ENCODE data around the gene KMT5B.

KMT5B gene

DNA sequence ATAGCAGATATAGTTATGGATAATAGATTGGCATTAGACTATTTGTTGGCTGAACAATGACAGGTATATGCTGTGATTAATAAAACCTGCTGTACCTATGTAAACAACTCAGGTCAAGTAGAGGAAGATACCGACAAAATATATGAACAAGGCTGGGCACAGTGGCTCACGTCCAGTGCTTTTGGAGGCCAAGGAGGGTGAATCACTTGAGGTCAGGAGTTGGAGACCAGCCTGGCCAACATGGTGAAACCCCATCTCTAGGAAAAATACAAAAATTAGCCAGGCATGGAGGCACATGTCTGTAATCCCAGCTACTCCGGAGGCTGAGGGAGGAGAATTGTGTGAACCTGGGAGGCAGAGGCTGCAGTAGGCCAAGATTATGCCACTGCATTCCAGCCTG is 77.9 kb downstream of the KMT5B start:
- no peaks in the 10 kb centered on the region for H3K9me3 ChIP-seq (ENCODE audit: control insufficient read depth in 2 of 2, low read length in 2 of 2)
- H3K4me3 ChIP-seq (ENCODE audit: low read length in 2 of 2), result no peak overlapping the region
- H3K27ac ChIP-seq (ENCODE audit: low read length), result no peak overlapping the region
- no peaks in the 10 kb centered on the region for H3K27me3 ChIP-seq (ENCODE audit: control insufficient read depth in 1 of 2, insufficient read depth in 2 of 2, low read length in 2 of 2)
- H3K36me3 ChIP-seq (ENCODE audit: control insufficient read depth in 2 of 2, insufficient read depth in 2 of 2, low read length in 2 of 2), result no peaks in the 10 kb centered on the region
- H3K4me1 ChIP-seq (ENCODE audit: control insufficient read depth, insufficient read depth, low read length), result no peaks in the 10 kb centered on the region
- no peak overlapping the region for H3K9ac ChIP-seq (ENCODE audit: low read length in 2 of 2)

DNA sequence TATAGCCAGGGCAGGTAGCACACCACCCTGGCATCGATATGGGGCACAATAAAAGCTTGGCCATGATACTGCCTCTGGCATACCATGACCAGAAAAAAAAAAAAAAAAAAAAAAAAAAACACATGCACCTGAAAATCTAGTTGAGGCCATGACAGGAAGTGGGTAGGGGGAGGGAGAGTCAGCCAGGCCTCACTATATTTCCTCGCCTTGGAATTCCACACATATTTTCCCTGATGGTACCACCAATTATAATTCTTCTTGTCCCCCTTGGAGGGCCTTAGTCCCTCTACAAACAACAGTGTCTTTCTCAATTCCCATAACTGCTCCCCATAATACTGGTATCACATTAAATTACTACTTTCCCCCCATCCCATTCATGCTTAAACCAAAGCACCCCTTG is 79.3 kb downstream of the KMT5B start:
- Histone ChIP-seq H3K36me3 (ENCODE audit: control insufficient read depth in 2 of 2, insufficient read depth in 2 of 2, low read length in 2 of 2) (no peaks in the 10 kb centered on the region), H3K27me3 (ENCODE audit: control insufficient read depth in 1 of 2, insufficient read depth in 2 of 2, low read length in 2 of 2) (no peaks in the 10 kb centered on the region), H3K27ac (ENCODE audit: low read length) (no peak overlapping the region)

DNA sequence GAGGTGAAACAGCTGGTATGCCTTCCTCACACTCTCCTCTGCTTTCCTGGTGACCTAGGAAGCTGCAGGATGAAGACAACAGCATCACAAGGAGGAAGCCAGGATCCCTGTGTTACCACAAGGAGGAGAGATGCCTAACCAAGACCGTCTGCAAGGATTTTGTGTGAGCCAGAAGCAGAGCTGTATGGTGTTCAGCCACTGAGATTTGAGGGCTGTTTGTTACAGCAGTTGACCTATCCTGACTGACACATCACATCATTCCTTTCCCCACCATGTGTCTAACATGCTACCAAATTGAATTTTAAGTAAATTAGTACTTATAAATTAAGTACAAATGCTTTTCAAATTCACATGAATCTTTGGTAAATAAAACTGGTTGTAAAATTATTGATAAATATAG is 83.0 kb downstream of the KMT5B start:
- peaks cover 19% of the 10 kb centered on the region for H3K4me1 ChIP-seq (ENCODE audit: control insufficient read depth, insufficient read depth, low read length)
- H3K9me3 ChIP-seq (ENCODE audit: control insufficient read depth in 2 of 2, low read length in 2 of 2), result no peaks in the 10 kb centered on the region
- no peak overlapping the region for H3K9ac ChIP-seq (ENCODE audit: low read length in 2 of 2)
- no peak overlapping the region for H3K27ac ChIP-seq (ENCODE audit: low read length)
- H3K27me3 ChIP-seq (ENCODE audit: control insufficient read depth in 1 of 2, insufficient read depth in 2 of 2, low read length in 2 of 2), result no peaks in the 10 kb centered on the region
- no peak overlapping the region for H3K4me3 ChIP-seq (ENCODE audit: low read length in 2 of 2)
- no peaks in the 10 kb centered on the region for H3K36me3 ChIP-seq (ENCODE audit: control insufficient read depth in 2 of 2, insufficient read depth in 2 of 2, low read length in 2 of 2)

More for the DNA sequence above, 79.3 kb downstream of the KMT5B start:
- H3K9me3 ChIP-seq (ENCODE audit: control insufficient read depth in 2 of 2, low read length in 2 of 2), result no peaks in the 10 kb centered on the region
- H3K4me1 ChIP-seq (ENCODE audit: control insufficient read depth, insufficient read depth, low read length), result peaks cover 5% of the 10 kb centered on the region
- H3K4me3 ChIP-seq (ENCODE audit: low read length in 2 of 2), result no peak overlapping the region
- no peak overlapping the region for H3K9ac ChIP-seq (ENCODE audit: low read length in 2 of 2)

DNA sequence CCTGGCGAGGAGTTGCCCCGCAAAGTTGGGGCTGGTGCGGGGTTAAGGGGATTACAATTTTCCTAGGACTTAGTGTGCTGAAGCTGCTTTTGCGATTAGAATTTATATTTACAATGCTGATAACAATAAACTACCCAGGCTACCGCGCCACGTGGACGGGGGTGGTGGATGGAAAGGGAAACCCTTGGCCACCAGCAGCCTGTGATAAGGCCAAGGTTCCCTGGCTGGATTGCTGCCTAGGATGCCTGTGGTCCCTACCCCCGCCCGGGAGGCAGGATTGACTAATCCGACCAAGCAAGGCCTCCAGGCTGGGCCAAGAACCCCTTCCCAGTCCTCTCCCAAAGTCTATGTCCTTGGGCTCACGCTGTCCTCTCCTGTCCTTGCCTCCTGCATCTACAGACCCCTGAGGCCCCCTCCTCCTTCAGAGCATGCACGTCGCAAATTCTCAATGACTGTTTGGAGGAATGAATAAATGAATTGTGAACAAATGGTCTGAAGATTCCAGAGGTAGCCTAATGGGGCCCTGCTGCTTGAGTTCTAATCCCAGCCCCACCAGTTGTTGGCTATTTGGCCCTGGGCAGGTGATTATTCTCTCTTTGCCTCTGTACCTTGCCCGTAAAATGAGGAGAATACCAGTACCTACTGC is 84.3 kb downstream of the KMT5B start:
- H3K27ac ChIP-seq (ENCODE audit: low read length), result peak overlapping the region; percentile 82

DNA sequence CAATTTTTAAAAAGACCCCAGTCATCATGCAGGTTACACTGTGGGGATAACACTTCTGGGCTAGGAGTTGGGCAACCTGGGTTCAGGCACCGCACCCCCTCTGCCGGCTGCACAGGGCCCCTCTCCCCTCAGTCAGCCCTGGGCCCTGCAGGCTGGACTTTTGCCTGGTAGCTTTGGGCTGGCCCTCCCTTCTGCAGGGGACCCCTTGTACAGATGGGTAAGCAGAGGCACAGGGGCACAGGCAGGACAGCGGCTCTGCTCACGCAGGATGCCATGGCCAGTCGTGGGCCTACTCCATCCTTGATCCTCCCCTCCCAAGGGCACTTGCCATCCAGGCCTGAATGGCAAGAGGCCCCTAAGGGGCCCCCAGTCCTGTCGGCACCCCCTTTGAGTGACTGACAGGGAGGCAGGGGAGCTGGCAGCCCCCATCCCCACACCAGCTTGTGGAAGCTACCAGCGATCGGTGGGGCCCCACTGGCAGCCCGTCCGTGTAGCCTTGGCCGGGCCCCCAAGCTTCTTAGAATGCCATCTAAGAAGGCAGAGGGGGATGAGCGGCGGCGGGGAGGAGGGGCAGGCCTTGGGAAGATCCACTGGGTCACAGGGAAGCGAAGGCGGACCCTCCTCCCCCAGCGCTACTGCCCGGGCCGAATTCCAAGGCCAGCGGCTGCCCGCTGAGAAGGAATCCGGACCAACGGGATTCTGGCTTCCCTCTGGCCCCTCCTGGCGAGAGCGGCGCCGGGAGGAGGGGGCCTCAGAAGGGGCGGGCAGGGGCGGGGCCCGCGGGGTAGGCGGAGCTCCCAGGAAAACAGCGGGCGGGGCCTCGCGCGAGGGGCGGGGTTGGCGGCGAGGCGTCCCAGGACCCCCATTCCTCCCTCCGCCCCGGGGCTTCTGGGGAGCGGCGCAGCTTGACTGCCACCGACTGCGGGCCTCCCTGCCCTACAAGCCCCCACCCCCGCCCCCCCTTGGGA is 85.1 kb downstream of the KMT5B start:
- Histone ChIP-seq H3K9me3 (ENCODE audit: control insufficient read depth in 2 of 2, low read length in 2 of 2) (no peaks in the 10 kb centered on the region), H3K27ac (ENCODE audit: low read length) (peak overlapping the region; percentile 82), H3K4me1 (ENCODE audit: control insufficient read depth, insufficient read depth, low read length) (peaks cover 19% of the 10 kb centered on the region), H3K9ac (ENCODE audit: low read length in 2 of 2) (peak overlapping the region; percentile 42 to 79), H3K27me3 (ENCODE audit: control insufficient read depth in 1 of 2, insufficient read depth in 2 of 2, low read length in 2 of 2) (no peaks in the 10 kb centered on the region), H3K36me3 (ENCODE audit: control insufficient read depth in 2 of 2, insufficient read depth in 2 of 2, low read length in 2 of 2) (no peaks in the 10 kb centered on the region), H3K4me3 (ENCODE audit: low read length in 2 of 2) (peak overlapping the region; percentile 68 to 70)

More for the DNA sequence above, 84.3 kb downstream of the KMT5B start:
- H3K36me3 ChIP-seq (ENCODE audit: control insufficient read depth in 2 of 2, insufficient read depth in 2 of 2, low read length in 2 of 2), result no peaks in the 10 kb centered on the region
- peak overlapping the region; percentile 68 to 70 for H3K4me3 ChIP-seq (ENCODE audit: low read length in 2 of 2)
- no peaks in the 10 kb centered on the region for H3K9me3 ChIP-seq (ENCODE audit: control insufficient read depth in 2 of 2, low read length in 2 of 2)
- H3K9ac ChIP-seq (ENCODE audit: low read length in 2 of 2), result peak overlapping the region; percentile 55 to 79
- no peaks in the 10 kb centered on the region for H3K27me3 ChIP-seq (ENCODE audit: control insufficient read depth in 1 of 2, insufficient read depth in 2 of 2, low read length in 2 of 2)
- peaks cover 19% of the 10 kb centered on the region for H3K4me1 ChIP-seq (ENCODE audit: control insufficient read depth, insufficient read depth, low read length)

- Histone ChIP-seq H3K27ac (ENCODE audit: low read length) (no peak overlapping the region), H3K9ac (ENCODE audit: low read length in 2 of 2) (no peak overlapping the region)
Observed at GRCh38 chr11:68125164-68125563, 87.9 kb downstream of the KMT5B start.

DNA sequence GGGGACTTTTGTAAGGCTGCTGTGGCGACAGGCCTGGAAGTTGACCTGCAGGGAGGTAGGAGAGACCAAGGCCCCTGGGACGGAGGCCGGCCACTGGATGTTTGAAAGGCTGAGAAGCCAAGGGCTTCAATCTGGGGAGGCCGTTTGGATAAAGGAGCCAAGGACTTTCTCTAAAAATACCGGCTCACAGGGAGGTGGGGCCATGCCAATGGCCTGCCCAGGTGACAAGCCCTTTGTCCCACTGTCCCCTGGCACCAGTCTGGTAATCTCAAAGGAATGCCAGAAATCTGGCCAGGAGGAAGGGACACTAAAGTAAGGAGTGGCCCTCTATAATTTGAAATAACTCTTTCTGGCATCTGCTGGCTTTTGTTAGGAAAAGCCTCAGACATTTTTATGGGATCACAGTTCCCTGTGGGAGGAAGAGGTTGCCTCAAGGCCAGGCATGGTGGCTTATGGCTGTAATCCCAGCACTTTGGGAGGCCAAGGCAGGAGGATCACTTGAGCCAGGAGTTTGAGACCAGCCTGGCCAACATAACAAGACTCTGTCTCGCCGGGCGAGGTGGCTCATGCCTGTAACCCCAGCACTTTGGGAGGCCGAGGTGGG is 90.1 kb downstream of the KMT5B start:
- Histone ChIP-seq H3K9me3 (ENCODE audit: control insufficient read depth in 2 of 2, low read length in 2 of 2) (no peaks in the 10 kb centered on the region), H3K36me3 (ENCODE audit: control insufficient read depth in 2 of 2, insufficient read depth in 2 of 2, low read length in 2 of 2) (no peaks in the 10 kb centered on the region), H3K27me3 (ENCODE audit: control insufficient read depth in 1 of 2, insufficient read depth in 2 of 2, low read length in 2 of 2) (no peaks in the 10 kb centered on the region), H3K9ac (ENCODE audit: low read length in 2 of 2) (no peak overlapping the region), H3K4me3 (ENCODE audit: low read length in 2 of 2) (no peak overlapping the region), H3K27ac (ENCODE audit: low read length) (no peak overlapping the region), H3K4me1 (ENCODE audit: control insufficient read depth, insufficient read depth, low read length) (peaks cover 33% of the 10 kb centered on the region)

More at GRCh38 chr11:68125164-68125563, 87.9 kb downstream of the KMT5B start:
- Histone ChIP-seq H3K27me3 (ENCODE audit: control insufficient read depth in 1 of 2, insufficient read depth in 2 of 2, low read length in 2 of 2) (no peaks in the 10 kb centered on the region), H3K9me3 (ENCODE audit: control insufficient read depth in 2 of 2, low read length in 2 of 2) (no peaks in the 10 kb centered on the region), H3K36me3 (ENCODE audit: control insufficient read depth in 2 of 2, insufficient read depth in 2 of 2, low read length in 2 of 2) (no peaks in the 10 kb centered on the region), H3K4me1 (ENCODE audit: control insufficient read depth, insufficient read depth, low read length) (peaks cover 29% of the 10 kb centered on the region), H3K4me3 (ENCODE audit: low read length in 2 of 2) (no peak overlapping the region)

DNA sequence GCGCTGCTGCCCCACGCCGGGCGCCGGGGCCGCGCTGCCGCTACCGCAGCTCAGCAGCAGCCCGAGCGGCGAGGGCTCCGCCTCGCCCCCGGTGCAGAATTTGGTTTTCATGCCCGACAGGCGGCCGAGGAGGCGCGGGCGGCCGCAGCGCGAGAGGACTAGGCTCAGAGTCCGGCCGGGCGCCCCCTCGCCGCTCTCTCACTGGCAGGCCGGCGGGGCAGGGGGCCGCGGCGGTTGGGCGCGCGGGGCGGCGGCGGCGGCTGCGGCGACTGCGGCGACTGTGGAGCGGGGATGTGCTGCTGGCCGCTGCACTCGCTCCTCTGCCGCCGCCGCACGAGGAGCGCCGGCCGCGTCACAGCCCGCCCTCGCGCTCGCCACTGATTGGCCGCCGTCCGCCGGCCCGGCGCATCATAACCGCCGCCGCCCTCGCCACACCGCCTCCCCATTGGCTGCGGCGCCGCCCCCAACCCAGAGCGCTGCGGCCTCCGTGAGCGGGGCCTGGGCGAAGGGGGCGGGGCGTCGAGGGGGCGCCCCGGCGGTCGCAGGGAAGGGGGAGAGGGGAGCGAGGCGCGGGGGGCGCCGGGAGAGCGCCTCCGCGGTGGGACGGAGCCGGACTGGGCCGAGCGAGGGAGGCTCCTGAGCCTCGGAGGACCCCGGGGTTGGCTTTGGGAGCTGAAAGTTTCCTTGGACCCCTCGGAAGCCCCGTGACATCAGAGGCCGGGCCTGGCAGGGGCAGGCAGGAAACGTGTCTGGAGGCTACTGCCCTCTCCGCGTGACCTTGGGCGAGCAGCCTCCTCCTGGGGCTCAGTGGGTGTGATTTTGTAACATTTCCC is 91.8 kb downstream of the KMT5B start, which contains the start of gene CHKA:
Gene CHKA (minus strand): TSS at position 322 of the 833 bp plus-strand sequence. CDS start 211 bp downstream, at position 111.
- H3K27ac ChIP-seq (ENCODE audit: low read length), result peak within 1 kb of the TSS; percentile 93
- H3K4me3 ChIP-seq (ENCODE audit: low read length in 2 of 2), result peak within 1 kb of the TSS; percentile 76 to 81
- H3K36me3 ChIP-seq (ENCODE audit: control insufficient read depth in 2 of 2, insufficient read depth in 2 of 2, low read length in 2 of 2), result no peaks in the 10 kb centered on the region
- H3K27me3 ChIP-seq (ENCODE audit: control insufficient read depth in 1 of 2, insufficient read depth in 2 of 2, low read length in 2 of 2), result no peaks in the 10 kb centered on the region
- peak within 1 kb of the TSS; percentile 87 for H3K9ac ChIP-seq (ENCODE audit: low read length in 2 of 2)
- no peaks in the 10 kb centered on the region for H3K9me3 ChIP-seq (ENCODE audit: control insufficient read depth in 2 of 2, low read length in 2 of 2)
- H3K4me1 ChIP-seq (ENCODE audit: control insufficient read depth, insufficient read depth, low read length), result peaks cover 35% of the 10 kb centered on the region

GRCh38 chr11:68120273-68121066 is 92.6 kb downstream of the KMT5B start:
- no peaks in the 10 kb centered on the region for H3K27me3 ChIP-seq (ENCODE audit: control insufficient read depth in 1 of 2, insufficient read depth in 2 of 2, low read length in 2 of 2)
- peak overlapping the region; percentile 64 to 82 for H3K9ac ChIP-seq (ENCODE audit: low read length in 2 of 2)
- peaks cover 35% of the 10 kb centered on the region for H3K4me1 ChIP-seq (ENCODE audit: control insufficient read depth, insufficient read depth, low read length)

More at GRCh38 chr11:68120273-68121066, 92.6 kb downstream of the KMT5B start:
- Histone ChIP-seq H3K36me3 (ENCODE audit: control insufficient read depth in 2 of 2, insufficient read depth in 2 of 2, low read length in 2 of 2) (no peaks in the 10 kb centered on the region), H3K4me3 (ENCODE audit: low read length in 2 of 2) (peak overlapping the region; percentile 72 to 81), H3K9me3 (ENCODE audit: control insufficient read depth in 2 of 2, low read length in 2 of 2) (no peaks in the 10 kb centered on the region), H3K27ac (ENCODE audit: low read length) (peak overlapping the region; percentile 53)
